Activated CD4-positive, alpha-beta memory T cell treated with anti-CD3 and anti-CD28 coated beads, Interleukin-2, amount 10 ng/mL, durations not matched to agents 7 days and 5 days (primary cell): ENCODE data around the gene SPAM1. TPM values are rescaled to one million over a fixed set of nuclear protein-coding genes. Genes with fewer than 3 reads are reported as not detected.
"Not testable (repeated sequence)": the region's sequence is repeated elsewhere in the genome, so short reads cannot be mapped to it uniquely, and the experiment has no call there.

Experiments used
- CTCF ChIA-PET: fragments of 350-600 bp; sonication (Branson Sonifier 250); formaldehyde crosslinking; loops from one replicate; lab custom pipeline; 2021; ENCODE audit warnings: antibody characterized with exemption, inconsistent platforms; lab: Charles Lee
- POLR2A ChIA-PET: fragments of 350-600 bp; sonication (Branson Sonifier 250); formaldehyde crosslinking; loops from one replicate; lab custom pipeline; 2021; ENCODE audit warnings: antibody characterized with exemption; lab: Charles Lee
- DNase-seq: peaks from one replicate; pipeline ENCODE4 v3.0.0-alpha.2; 2020
- H3K27ac Mint-ChIP-seq: one replicate; pipeline ENCODE4 v1.8.0; 2021; ENCODE audit warnings: mild to moderate bottlenecking, mixed read lengths
- H3K27me3 Mint-ChIP-seq: one replicate; pipeline ENCODE4 v1.8.0; 2021; ENCODE audit warnings: mixed read lengths
- H3K36me3 Mint-ChIP-seq: one replicate; pipeline ENCODE4 v1.8.0; 2021; ENCODE audit warnings: low read depth, mixed read lengths
- H3K4me1 Mint-ChIP-seq: one replicate; pipeline ENCODE4 v1.8.0; 2021; ENCODE audit warnings: mixed read lengths
- H3K4me3 Mint-ChIP-seq: one replicate; pipeline ENCODE4 v1.8.0; 2021; ENCODE audit warnings: mild to moderate bottlenecking, mixed read lengths
- H3K9me3 Mint-ChIP-seq: one replicate; pipeline ENCODE4 v1.8.0; 2021; ENCODE audit warnings: mixed read lengths
- total RNA-seq, 2 experiments: library from RNA; stranded (reverse); gene quantifications; one replicate each; pipeline ENCODE4 v1.2.3, GENCODE V29; 2021

Gene SPAM1
- total RNA-seq, 2 experiments from 2014 or later = not detected

DNA sequence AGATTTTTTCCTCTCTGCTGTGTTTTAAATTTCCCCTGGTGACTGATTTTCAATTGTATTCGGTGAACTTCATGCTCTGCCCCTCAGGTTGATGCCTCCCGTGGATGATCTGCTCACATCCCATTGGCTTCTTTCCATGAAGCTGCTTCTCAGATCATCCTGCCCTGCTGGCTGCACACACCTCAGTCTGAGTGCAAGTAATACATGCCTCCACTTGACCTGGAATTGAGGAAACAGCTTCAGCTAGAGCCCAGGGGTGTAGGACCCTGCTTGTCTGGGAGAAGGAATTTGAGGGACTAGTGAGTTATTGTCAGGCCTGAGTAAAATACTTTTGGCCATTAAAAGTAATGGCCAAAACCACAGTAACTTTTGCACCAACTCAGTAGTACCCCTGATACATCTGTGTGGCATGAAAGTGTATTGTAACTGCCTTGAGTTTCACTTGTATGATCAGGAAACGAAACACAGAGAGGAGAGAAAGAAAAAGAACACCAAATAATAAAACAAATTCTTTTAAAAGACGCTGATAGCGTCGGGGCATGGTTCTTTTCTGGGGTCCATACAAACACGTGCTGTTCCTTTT, 49.4 kb downstream of the SPAM1 start:
- ChIA-PET POLR2A (no interaction called here), CTCF (no interaction called here)
- Mint-ChIP-seq H3K27ac (no peak overlapping the region), H3K27me3 (no peaks in the 10 kb centered on the region), H3K4me3 (no peak overlapping the region), H3K9me3 (no peaks in the 10 kb centered on the region), H3K36me3 (no peaks in the 10 kb centered on the region), H3K4me1 (no peaks in the 10 kb centered on the region)
- DNase-seq = no peak

DNA sequence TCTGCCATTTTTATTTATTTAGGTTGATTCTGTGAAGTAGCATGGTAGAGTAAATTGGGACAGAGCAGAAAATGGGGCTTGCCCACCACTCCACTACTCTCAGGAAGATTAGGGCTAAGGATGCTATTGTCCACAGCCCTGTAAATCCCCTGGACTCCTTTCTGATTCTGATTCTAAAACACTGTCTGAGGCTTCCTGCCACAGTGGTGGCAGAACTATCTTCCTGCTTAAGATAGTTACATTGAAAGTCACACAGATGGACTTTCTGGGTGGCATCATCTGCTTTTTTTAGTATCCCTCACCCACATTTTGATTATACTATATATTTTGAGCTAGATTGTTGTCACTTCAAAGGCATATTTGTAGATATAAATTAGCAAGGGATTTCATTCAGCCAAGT, 50.0 kb downstream of the SPAM1 start:
- Mint-ChIP-seq H3K4me3 (no peak overlapping the region), H3K36me3 (no peaks in the 10 kb centered on the region), H3K4me1 (no peaks in the 10 kb centered on the region), H3K27ac (no peak overlapping the region), H3K9me3 (no peaks in the 10 kb centered on the region), H3K27me3 (no peaks in the 10 kb centered on the region)
- no peak for DNase-seq
- CTCF ChIA-PET = no interaction called here
- POLR2A ChIA-PET = no interaction called here

DNA sequence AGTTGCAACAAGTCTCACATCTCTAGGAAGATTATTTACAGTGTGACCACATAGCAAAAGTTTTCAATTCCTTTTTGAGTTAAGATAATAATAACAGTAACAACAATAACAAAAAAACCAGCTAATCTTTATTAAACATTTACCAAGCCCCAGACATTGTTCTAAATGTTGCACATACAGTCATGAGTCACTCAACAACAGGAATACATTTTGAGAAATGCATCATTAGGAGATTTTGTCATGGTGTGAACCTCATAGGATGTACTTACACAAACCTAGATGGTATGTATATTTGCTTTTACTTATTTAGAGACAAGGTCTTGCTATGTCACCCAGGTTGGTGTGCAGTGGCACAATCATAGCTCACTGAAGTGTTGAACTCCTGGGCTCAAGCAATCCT, 52.0 kb downstream of the SPAM1 start:
- Mint-ChIP-seq H3K27me3 (no peaks in the 10 kb centered on the region), H3K4me1 (no peaks in the 10 kb centered on the region), H3K9me3 (no peaks in the 10 kb centered on the region), H3K4me3 (no peak overlapping the region), H3K36me3 (no peaks in the 10 kb centered on the region), H3K27ac (no peak overlapping the region)
- CTCF ChIA-PET = no interaction called here
- POLR2A ChIA-PET = no interaction called here
- no peak for DNase-seq

DNA sequence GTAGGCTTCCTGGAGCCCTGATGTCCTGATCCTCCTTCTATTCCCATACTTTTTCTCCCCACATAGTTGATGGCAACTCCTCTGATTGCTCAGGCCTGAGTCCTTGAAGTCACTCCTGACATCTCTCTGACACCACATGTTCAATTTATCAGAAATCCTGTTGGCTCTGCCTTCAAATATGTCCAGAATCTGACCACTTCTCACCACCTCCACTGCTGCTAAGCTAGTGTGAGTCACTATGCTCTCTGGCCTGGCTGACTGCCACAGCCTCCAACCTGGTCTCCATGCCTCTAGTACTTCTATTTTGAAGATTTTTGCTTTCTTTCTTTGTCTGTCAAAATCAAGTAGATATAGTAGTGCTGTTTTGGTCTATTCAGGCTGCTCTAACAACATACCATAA, 54.8 kb downstream of the SPAM1 start:
- Mint-ChIP-seq H3K27ac (no peak overlapping the region), H3K36me3 (no peaks in the 10 kb centered on the region), H3K9me3 (no peaks in the 10 kb centered on the region), H3K4me1 (no peaks in the 10 kb centered on the region), H3K27me3 (no peaks in the 10 kb centered on the region), H3K4me3 (no peak overlapping the region)
- ChIA-PET CTCF (no interaction called here), POLR2A (no interaction called here)
- DNase-seq = no peak

DNA sequence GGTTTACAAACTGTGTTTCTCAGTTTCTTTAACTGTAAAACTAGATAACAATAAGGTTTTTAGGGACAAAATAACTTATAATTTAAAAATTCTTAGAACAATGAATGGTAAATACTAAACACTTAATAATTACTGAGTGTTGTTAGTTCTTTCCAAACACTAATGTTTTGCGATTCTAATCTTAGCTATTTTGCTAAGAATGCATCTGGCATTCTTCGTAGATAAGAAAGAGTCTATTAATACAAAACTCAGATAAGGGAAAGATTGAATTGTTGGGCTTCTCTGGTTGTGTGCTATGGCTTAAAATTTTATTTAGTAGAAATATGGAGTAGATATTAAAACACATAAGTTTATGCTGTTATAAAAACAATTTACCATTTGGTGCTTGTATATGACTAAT, 62.4 kb downstream of the SPAM1 start:
- no peaks in the 10 kb centered on the region for H3K4me1 Mint-ChIP-seq
- no peak overlapping the region for H3K27ac Mint-ChIP-seq
- no peak overlapping the region for H3K4me3 Mint-ChIP-seq
- POLR2A ChIA-PET = no interaction called here
- DNase-seq = no peak
- no peaks in the 10 kb centered on the region for H3K36me3 Mint-ChIP-seq
- no peaks in the 10 kb centered on the region for H3K27me3 Mint-ChIP-seq
- CTCF ChIA-PET = interaction anchor here (0.7 kb wide), 1 partner anchor 719 kb away, joined by 3 read pairs; no protein-coding TSS in a partner anchor
- H3K9me3 Mint-ChIP-seq = no peaks in the 10 kb centered on the region

DNA sequence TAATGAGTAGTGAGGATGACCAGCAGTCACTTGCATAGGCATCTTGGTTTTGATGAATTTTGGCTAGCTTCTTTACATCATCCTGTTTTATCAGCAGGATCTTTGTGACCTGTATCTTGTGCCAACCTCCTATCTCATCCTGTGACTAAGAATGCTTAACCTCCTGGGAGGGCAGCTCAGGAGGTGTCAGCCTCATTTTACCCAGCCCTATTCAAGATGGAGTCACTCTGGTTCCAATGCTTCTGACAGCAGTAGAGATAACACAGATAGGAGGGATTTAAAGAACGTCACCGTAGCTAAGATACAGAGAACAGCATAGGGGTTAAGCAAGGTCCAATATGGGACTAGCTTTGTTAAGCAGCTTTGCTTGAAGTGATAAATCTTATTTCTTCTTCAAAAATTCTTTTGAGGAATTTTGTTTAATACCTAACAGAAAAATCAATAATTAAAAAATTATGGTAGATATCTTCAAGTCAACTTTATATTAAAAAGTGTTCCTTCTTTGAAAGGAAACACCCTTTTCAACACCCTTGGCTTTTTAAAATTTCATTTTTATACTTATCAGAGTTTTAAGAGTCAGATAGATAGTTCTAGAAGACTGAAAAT, 68.0 kb downstream of the SPAM1 start:
- no peaks in the 10 kb centered on the region for H3K27me3 Mint-ChIP-seq
- H3K27ac Mint-ChIP-seq = no peak overlapping the region
- ChIA-PET POLR2A (no interaction called here), CTCF (no interaction called here)
- H3K4me3 Mint-ChIP-seq = no peak overlapping the region
- no peak for DNase-seq
- peaks cover 2% of the 10 kb centered on the region for H3K9me3 Mint-ChIP-seq
- H3K4me1 Mint-ChIP-seq = no peaks in the 10 kb centered on the region
- H3K36me3 Mint-ChIP-seq = no peaks in the 10 kb centered on the region

DNA sequence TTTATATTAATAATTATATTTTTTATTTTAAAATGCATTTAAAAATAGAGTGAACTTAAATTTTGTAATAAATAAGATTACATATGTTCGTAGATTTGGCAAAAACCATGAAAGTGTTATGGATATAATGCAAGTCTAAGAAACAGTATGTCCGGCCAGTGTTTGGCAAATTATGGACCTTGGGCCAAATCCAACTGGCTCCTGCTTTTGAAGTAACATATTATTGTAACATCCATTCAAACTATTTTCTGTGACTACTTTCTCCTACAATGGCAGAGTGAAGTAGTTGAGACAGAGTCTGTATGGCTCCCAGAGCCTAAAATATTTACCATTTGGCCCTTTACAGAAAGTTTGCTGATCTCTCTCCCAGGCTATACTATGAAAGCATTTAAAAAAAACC, 69.0 kb downstream of the SPAM1 start:
- no peak overlapping the region for H3K4me3 Mint-ChIP-seq
- H3K36me3 Mint-ChIP-seq = no peaks in the 10 kb centered on the region
- no peak for DNase-seq
- POLR2A ChIA-PET = no interaction called here
- no peaks in the 10 kb centered on the region for H3K4me1 Mint-ChIP-seq
- no peak overlapping the region for H3K27ac Mint-ChIP-seq
- CTCF ChIA-PET = no interaction called here
- peaks cover 2% of the 10 kb centered on the region for H3K9me3 Mint-ChIP-seq
- H3K27me3 Mint-ChIP-seq = no peaks in the 10 kb centered on the region

DNA sequence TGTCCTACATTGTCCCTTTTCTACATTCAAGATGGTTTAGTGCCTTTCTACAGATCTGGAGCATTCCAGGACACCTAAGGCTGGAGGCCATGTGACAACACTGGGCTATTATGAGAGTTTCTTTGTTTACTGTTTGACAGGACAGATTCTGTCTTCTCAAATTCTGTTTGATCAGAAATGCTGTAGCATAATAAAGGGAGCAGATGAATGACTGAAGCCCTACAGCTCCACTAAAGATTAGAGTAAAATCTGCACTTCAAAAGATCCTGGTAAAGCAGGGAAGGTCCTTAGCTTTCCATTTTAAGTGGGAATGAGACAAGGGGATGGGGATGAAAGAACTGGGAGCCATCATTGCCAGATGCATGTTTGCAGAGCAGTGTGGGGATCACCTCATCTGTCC, 69.4 kb downstream of the SPAM1 start:
- CTCF ChIA-PET = no interaction called here
- H3K27me3 Mint-ChIP-seq = no peaks in the 10 kb centered on the region
- DNase-seq = no peak
- H3K36me3 Mint-ChIP-seq = no peaks in the 10 kb centered on the region
- POLR2A ChIA-PET = no interaction called here
- peaks cover 2% of the 10 kb centered on the region for H3K9me3 Mint-ChIP-seq
- no peak overlapping the region for H3K4me3 Mint-ChIP-seq
- H3K27ac Mint-ChIP-seq = no peak overlapping the region
- no peaks in the 10 kb centered on the region for H3K4me1 Mint-ChIP-seq

DNA sequence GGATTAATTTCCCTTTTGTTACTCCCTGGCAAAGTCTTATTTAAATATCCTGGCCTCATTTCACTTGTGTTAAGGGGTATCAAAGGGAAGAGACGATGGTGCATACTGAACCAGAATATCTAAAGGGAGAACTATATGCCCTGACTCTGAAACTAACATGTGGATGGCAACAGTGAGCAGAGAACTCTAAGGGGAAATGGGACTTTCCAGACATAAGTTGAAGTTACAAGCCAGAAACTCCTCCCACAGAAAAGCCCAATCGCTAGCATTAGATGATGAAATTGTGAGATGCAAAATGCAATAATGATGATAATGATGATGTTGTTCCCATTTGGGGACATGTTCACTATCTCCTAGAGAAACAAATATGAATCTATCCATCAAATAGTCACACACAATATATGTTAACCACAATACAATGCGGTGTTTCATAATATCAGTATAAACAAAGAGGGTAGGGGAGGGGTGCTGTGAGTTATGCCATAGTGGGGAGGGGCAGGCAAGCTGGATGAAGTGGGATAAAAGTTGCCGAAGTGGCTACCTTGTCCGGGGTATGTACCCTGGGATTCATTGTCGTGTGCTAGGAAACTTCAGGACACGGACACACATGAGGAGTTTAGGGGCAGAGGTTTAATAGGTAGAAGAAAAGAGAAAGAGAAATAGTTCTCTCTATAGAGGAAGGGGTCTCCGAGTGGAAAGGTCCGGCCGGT, 70.7 kb downstream of the SPAM1 start:
- no peak for DNase-seq
- Mint-ChIP-seq H3K9me3 (peaks cover 2% of the 10 kb centered on the region), H3K4me3 (no peak overlapping the region), H3K36me3 (no peaks in the 10 kb centered on the region), H3K27me3 (no peaks in the 10 kb centered on the region), H3K4me1 (no peaks in the 10 kb centered on the region), H3K27ac (no peak overlapping the region)
- ChIA-PET POLR2A (no interaction called here), CTCF (no interaction called here)

DNA sequence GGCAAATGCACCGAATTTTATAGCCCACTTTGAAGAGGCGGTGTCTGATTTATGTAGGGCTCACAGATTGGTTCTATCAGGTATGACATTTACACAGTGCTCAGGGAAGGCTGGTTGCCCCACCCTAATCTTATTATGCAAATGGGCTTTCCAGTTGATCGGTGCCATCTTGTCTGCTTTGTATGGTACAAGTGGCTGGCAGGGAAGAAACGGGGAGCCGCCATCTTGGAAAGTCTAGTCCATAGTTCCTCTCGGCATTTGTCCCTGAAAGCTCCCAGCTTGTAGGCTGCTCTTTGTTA, 71.2 kb downstream of the SPAM1 start:
- ChIA-PET CTCF (no interaction called here), POLR2A (no interaction called here)
- Mint-ChIP-seq H3K9me3 (peaks cover 2% of the 10 kb centered on the region), H3K27me3 (no peaks in the 10 kb centered on the region), H3K27ac (no peak overlapping the region), H3K36me3 (no peaks in the 10 kb centered on the region), H3K4me3 (no peak overlapping the region), H3K4me1 (no peaks in the 10 kb centered on the region)
- DNase-seq = no peak

DNA sequence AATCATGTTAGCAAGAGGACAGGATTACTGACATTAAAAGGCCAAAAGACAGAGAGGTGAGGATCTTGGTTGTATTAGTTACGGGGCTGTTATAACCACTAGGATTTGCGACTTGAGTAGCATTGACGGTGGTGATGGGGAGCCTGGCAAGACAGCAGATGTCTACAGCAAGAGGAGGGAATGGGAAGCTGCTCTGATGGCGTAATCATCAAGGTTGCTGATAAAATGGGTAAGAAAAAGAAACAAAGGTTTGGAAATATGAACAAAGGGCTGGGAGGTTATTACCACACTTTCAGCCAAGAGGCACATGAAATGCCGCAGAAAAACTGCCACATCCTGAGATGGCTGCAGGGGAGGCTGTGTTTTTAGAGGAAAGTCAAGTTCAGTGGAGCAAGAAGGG, 73.9 kb downstream of the SPAM1 start:
- H3K36me3 Mint-ChIP-seq = no peaks in the 10 kb centered on the region
- DNase-seq = no peak
- no peak overlapping the region for H3K27ac Mint-ChIP-seq
- ChIA-PET POLR2A (no interaction called here), CTCF (no interaction called here)
- H3K4me1 Mint-ChIP-seq = no peaks in the 10 kb centered on the region
- H3K4me3 Mint-ChIP-seq = no peak overlapping the region
- peaks cover 2% of the 10 kb centered on the region for H3K9me3 Mint-ChIP-seq
- H3K27me3 Mint-ChIP-seq = no peaks in the 10 kb centered on the region

DNA sequence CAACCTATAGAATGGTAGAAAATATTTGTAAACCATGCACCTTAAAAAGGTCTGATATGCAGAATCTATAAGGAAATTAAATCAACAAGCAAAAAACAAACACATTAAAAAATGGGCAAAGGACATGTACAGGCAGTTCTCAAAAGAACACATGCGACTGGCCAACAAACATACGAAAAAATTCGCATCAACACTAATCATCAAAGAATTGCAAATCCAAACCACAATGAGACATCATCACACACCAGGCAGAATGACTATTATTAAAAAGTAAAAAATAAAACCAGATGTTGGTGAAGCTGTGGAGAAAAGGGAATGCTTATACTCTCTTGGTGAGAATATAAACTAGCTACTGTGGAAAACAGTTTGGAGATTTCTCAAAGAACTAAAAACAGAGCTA, 74.7 kb downstream of the SPAM1 start:
- ChIA-PET CTCF (no interaction called here), POLR2A (no interaction called here)
- Mint-ChIP-seq H3K27me3 (no peaks in the 10 kb centered on the region), H3K36me3 (no peaks in the 10 kb centered on the region), H3K4me3 (no peak overlapping the region), H3K4me1 (no peaks in the 10 kb centered on the region), H3K9me3 (peaks cover 2% of the 10 kb centered on the region), H3K27ac (no peak overlapping the region)
- DNase-seq = no peak

DNA sequence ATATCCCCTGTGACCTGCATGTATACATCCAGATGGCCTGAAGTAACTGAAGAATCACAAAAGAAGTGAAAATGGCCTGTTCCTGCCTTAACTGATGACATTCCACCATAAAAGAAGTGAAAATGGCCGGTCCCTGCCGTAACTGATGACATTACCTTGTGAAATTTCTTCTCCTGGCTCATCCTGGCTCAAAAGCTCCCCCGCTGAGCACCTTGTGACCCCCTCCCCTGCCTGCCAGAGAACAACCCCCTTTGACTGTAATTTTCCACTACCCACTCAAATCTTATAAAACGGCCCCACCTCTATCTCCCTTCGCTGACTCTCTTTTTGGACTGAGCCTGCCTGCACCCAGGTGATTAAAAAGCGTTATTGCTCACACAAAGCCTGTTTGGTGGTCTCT, 83.3 kb downstream of the SPAM1 start:
- DNase-seq, CTCF ChIA-PET, H3K4me1 Mint-ChIP-seq: not testable (repeated sequence)

DNA sequence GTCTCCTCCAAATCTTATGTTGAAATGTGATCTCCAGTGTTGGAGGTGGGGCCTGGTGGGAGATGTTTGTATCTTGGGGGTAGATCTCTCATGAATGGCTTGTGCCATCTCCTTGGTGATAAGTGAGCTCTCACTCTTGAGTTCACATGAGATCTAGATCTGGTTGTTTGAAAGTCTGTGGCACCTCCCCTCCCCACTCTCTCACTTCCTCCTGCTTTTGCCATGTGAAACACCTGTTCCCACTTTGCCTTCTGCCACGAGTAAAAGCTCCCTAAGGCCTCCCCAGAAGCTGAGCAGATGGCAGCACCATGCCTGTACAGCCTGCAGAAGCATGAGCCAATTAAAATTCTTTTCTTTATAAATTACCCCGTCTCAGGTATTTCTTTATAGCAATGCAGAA, 84.3 kb downstream of the SPAM1 start:
- POLR2A ChIA-PET = no interaction called here
- H3K4me1 Mint-ChIP-seq = no peaks in the 10 kb centered on the region
- DNase-seq = no peak
- no peaks in the 10 kb centered on the region for H3K36me3 Mint-ChIP-seq
- H3K27ac Mint-ChIP-seq = no peak overlapping the region
- H3K9me3 Mint-ChIP-seq = peaks cover 2% of the 10 kb centered on the region
- H3K4me3 Mint-ChIP-seq = no peak overlapping the region
- H3K27me3 Mint-ChIP-seq = no peaks in the 10 kb centered on the region
- CTCF ChIA-PET = no interaction called here

More for the DNA sequence above, 83.3 kb downstream of the SPAM1 start:
- H3K27me3 Mint-ChIP-seq, H3K9me3 Mint-ChIP-seq, H3K27ac Mint-ChIP-seq, H3K4me3 Mint-ChIP-seq, H3K36me3 Mint-ChIP-seq, POLR2A ChIA-PET: not testable (repeated sequence)
